WTC11 (cell line): ENCODE data around the gene ZIC1. TPM values are rescaled to one million over a fixed set of nuclear protein-coding genes. Genes with fewer than 3 reads are reported as not detected.

Experiments used
- ATAC-seq: fragments of 200-7000 bp; cut with Tn5 transposase; 2 replicates; pipeline ENCODE4 v1.10.0; 2021; ENCODE audit warnings: mild to moderate bottlenecking, moderate library complexity
- CTCF ChIA-PET: fragments of 300-600 bp; sonication (Branson Sonifier 250); formaldehyde crosslinking; loops from one replicate; lab custom pipeline; 2021; ENCODE audit warnings: antibody characterized with exemption; lab: Charles Lee
- POLR2A ChIA-PET: fragments of 350-600 bp; sonication (Branson Sonifier 250); formaldehyde crosslinking; loops from one replicate; lab custom pipeline; 2021; ENCODE audit warnings: antibody characterized with exemption; lab: Charles Lee
- DNase-seq: peaks from one replicate; pipeline ENCODE4 v3.0.0; 2021; ENCODE audit warnings: low spot score
- H3K27ac Mint-ChIP-seq: 2 replicates; pipeline ENCODE4 v1.8.0; 2021; ENCODE audit warnings: mixed read lengths
- H3K27me3 Mint-ChIP-seq: 2 replicates; pipeline ENCODE4 v1.8.0; 2021; ENCODE audit warnings: low read depth, mild to moderate bottlenecking, moderate library complexity, mixed read lengths
- H3K36me3 Mint-ChIP-seq: 2 replicates; pipeline ENCODE4 v1.8.0; 2021; ENCODE audit warnings: mixed read lengths
- H3K4me1 Mint-ChIP-seq: 2 replicates; pipeline ENCODE4 v1.8.0; 2022; ENCODE audit warnings: mixed read lengths
- H3K4me3 Mint-ChIP-seq: 2 replicates; pipeline ENCODE4 v1.8.0; 2021; ENCODE audit warnings: mild to moderate bottlenecking, moderate library complexity, mixed read lengths
- H3K9me3 Mint-ChIP-seq: 2 replicates; pipeline ENCODE4 v1.8.0; 2021; ENCODE audit warnings: mixed read lengths
- AR ChIP-seq: fragments of 250-450 bp; sonication (Bioruptor Pico); IDR thresholded peaks from 2 replicates; pipeline ENCODE4 v1.9.0; 2021; ENCODE audit warnings: mild to moderate bottlenecking
- CBFB ChIP-seq: sonication (generic); formaldehyde crosslinking; IDR thresholded peaks from 2 replicates; pipeline ENCODE4 v1.8.1; 2022; ENCODE audit warnings: mild to moderate bottlenecking, low read depth, missing genetic modification reagents
- CTCF ChIP-seq: fragments of 200-600 bp; IDR thresholded peaks from 2 replicates; pipeline ENCODE4 v1.8.0; 2022; ENCODE audit warnings: antibody characterized with exemption
- FOXP4 ChIP-seq: sonication (generic); formaldehyde crosslinking; IDR thresholded peaks from 2 replicates; pipeline ENCODE4 v1.8.0; 2022; ENCODE audit warnings: mild to moderate bottlenecking, missing genetic modification reagents
- HMGXB4 ChIP-seq: sonication (generic); formaldehyde crosslinking; IDR thresholded peaks from 2 replicates; pipeline ENCODE4 v1.8.1; 2023; ENCODE audit warnings: mild to moderate bottlenecking, moderate library complexity, missing genetic modification reagents
- JAZF1 ChIP-seq: fragments of 250-450 bp; sonication (Bioruptor Pico); IDR thresholded peaks from 2 replicates; pipeline ENCODE4 v1.9.0; 2021; ENCODE audit warnings: moderate library complexity, mild to moderate bottlenecking, inconsistent platforms
- MAX ChIP-seq: sonication (generic); formaldehyde crosslinking; IDR thresholded peaks from 2 replicates; pipeline ENCODE4 v1.8.0; 2022; ENCODE audit warnings: mild to moderate bottlenecking, missing genetic modification reagents
- NR2C2 ChIP-seq: sonication (generic); formaldehyde crosslinking; IDR thresholded peaks from 2 replicates; pipeline ENCODE4 v1.8.0; 2022; ENCODE audit warnings: mild to moderate bottlenecking, missing genetic modification reagents
- RELA ChIP-seq: sonication (generic); formaldehyde crosslinking; IDR thresholded peaks from 2 replicates; pipeline ENCODE4 v1.8.1; 2022; ENCODE audit warnings: missing genetic modification reagents, mild to moderate bottlenecking, borderline replicate concordance
- SMAD4 ChIP-seq: sonication (generic); formaldehyde crosslinking; IDR thresholded peaks from 2 replicates; pipeline ENCODE4 v1.8.0; 2022; ENCODE audit warnings: mild to moderate bottlenecking, missing genetic modification reagents
- TEAD4 ChIP-seq: sonication (generic); formaldehyde crosslinking; IDR thresholded peaks from 2 replicates; pipeline ENCODE4 v1.8.0; 2022; ENCODE audit warnings: mild to moderate bottlenecking, missing genetic modification reagents
- TP53 ChIP-seq: sonication (generic); formaldehyde crosslinking; IDR thresholded peaks from 2 replicates; pipeline ENCODE4 v1.8.1; 2023; ENCODE audit warnings: mild to moderate bottlenecking, missing genetic modification reagents
- USF2 ChIP-seq: sonication (generic); formaldehyde crosslinking; IDR thresholded peaks from 2 replicates; pipeline ENCODE4 v1.8.1; 2023; ENCODE audit warnings: mild to moderate bottlenecking, missing genetic modification reagents, moderate library complexity
- ZBTB21 ChIP-seq: sonication (generic); formaldehyde crosslinking; IDR thresholded peaks from 2 replicates; pipeline ENCODE4 v1.8.1; 2023; ENCODE audit warnings: mild to moderate bottlenecking, missing genetic modification reagents, borderline replicate concordance
- ZNF138 ChIP-seq: sonication (generic); formaldehyde crosslinking; conservative IDR thresholded peaks from 2 replicates; pipeline ENCODE4 v1.8.1; 2022; ENCODE audit warnings: mild to moderate bottlenecking, moderate library complexity, missing genetic modification reagents
- ZNF219 ChIP-seq: sonication (generic); formaldehyde crosslinking; IDR thresholded peaks from 2 replicates; pipeline ENCODE4 v1.8.0; 2023; ENCODE audit warnings: missing genetic modification reagents, mild to moderate bottlenecking, borderline replicate concordance
- ZNF423 ChIP-seq: fragments of 250-450 bp; sonication (Bioruptor Pico); IDR thresholded peaks from 2 replicates; pipeline ENCODE4 v2.1.2; 2022; ENCODE audit warnings: mild to moderate bottlenecking, moderate library complexity
- ZNF532 ChIP-seq: fragments of 250-450 bp; sonication (Bioruptor Pico); IDR thresholded peaks from 2 replicates; pipeline ENCODE4 v1.9.0; 2021; ENCODE audit warnings: mild to moderate bottlenecking, borderline replicate concordance
- total RNA-seq: library from RNA; stranded (reverse); gene quantifications from 3 replicates; pipeline ENCODE4 v1.2.3, GENCODE V29; 2021

The ZIC1 gene
- total RNA-seq, 1 experiment from 2014 or later = 59.7 TPM

- ChIA-PET CTCF (interaction anchor here (0.6 to 4.5 kb wide), 4 partner anchors 11 to 17 kb away, joined by 4 to 47 read pairs (median 23); partner anchors contain the start of gene ZIC4), POLR2A (interaction anchor here (0.7 to 2.0 kb wide), 4 partner anchors 10 to 18 kb away, joined by 3 to 23 read pairs (median 7); partner anchors contain the start of gene ZIC1)
- DNase-seq = no peak
- Mint-ChIP-seq H3K36me3 (no peaks in the 10 kb centered on the region), H3K4me3 (peak overlapping the region; percentile 78), H3K27me3 (peaks cover 98% of the 10 kb centered on the region), H3K27ac (peak overlapping the region; percentile 78), H3K4me1 (peaks cover 72% of the 10 kb centered on the region), H3K9me3 (no peaks in the 10 kb centered on the region)
- no peak for ATAC-seq
- TF ChIP-seq TP53 (CRISPR knock-in tag) (no peak), RELA (CRISPR knock-in tag) (no peak), ZNF423 (CRISPR knock-in tag) (no peak), ZBTB21 (CRISPR knock-in tag) (no peak), ZNF219 (CRISPR knock-in tag) (no peak), HMGXB4 (CRISPR knock-in tag) (no peak), SMAD4 (no peak), ZNF532 (CRISPR knock-in tag) (no peak), AR (CRISPR knock-in tag) (no peak), NR2C2 (CRISPR knock-in tag) (no peak), TEAD4 (CRISPR knock-in tag) (no peak), USF2 (CRISPR knock-in tag) (no peak)
Measured at GRCh38 chr3:147394884-147395225, 14.3 kb upstream of the ZIC1 start.

GRCh38 chr3:147395899-147396711 is 13.1 kb upstream of the ZIC1 start:
- Mint-ChIP-seq H3K27ac (0 out of 2 replicates have a peak overlapping the region, but pooled peaks have one; percentile 65), H3K9me3 (no peaks in the 10 kb centered on the region), H3K27me3 (peaks cover 98% of the 10 kb centered on the region), H3K4me3 (peak overlapping the region; percentile 78), H3K4me1 (peaks cover 73% of the 10 kb centered on the region), H3K36me3 (no peaks in the 10 kb centered on the region)
- CTCF ChIA-PET = interaction anchor here (0.8 to 4.9 kb wide), 7 partner anchors 9 to 221 kb away, joined by 3 to 33 read pairs (median 16); no protein-coding TSS in a partner anchor
- DNase-seq (no peak), ATAC-seq (no peak)
- POLR2A ChIA-PET = interaction anchor here (0.7 to 2.4 kb wide), 5 partner anchors 9 to 26 kb away, joined by 3 to 14 read pairs (median 6); no protein-coding TSS in a partner anchor
- TF ChIP-seq JAZF1 (CRISPR knock-in tag) (no peak), ZNF138 (CRISPR knock-in tag) (no peak), USF2 (CRISPR knock-in tag) (no peak), FOXP4 (0 out of 2 replicates have a peak, but pooled peaks have one; percentile 9), MAX (CRISPR knock-in tag) (peak; percentile 22; the same call in 1 of the 2 replicates), CTCF (no peak), CBFB (0 out of 2 replicates have a peak, but pooled peaks have one; percentile 24)
